GM12891 (cell line): ENCODE results near the gene KLHL25.

Experiments
- DNase-seq: peaks from one replicate; pipeline ENCODE4 v3.0.0; 2011; ENCODE audit warnings: low spot score; ENCODE audit not compliant: insufficient read length
- FAIRE-seq: peaks from 2 replicates; lab custom pipeline; 2011; peaks lifted over from hg19 to GRCh38; lab: Jason Lieb, UNC
- PAX5 ChIP-seq: IDR thresholded peaks from 2 replicates; pipeline ENCODE4 v1.6.1; 2011; ENCODE audit warnings: low read length, moderate library complexity, mild to moderate bottlenecking; ENCODE audit not compliant: insufficient read depth, severe bottlenecking
- POLR2A ChIP-seq: IDR thresholded peaks from 2 replicates; pipeline ENCODE4 v1.6.1; 2011; ENCODE audit warnings: low read depth, low read length, control low read depth
- POLR2AphosphoS5 ChIP-seq: IDR thresholded peaks from 2 replicates; pipeline ENCODE4 v1.6.1; 2011; ENCODE audit warnings: low read depth, low read length, control low read depth
- POU2F2 ChIP-seq: IDR thresholded peaks from 2 replicates; pipeline ENCODE4 v1.6.1; 2011; ENCODE audit warnings: low read depth, mild to moderate bottlenecking, control low read depth, low read length, moderate library complexity
- SPI1 ChIP-seq: IDR thresholded peaks from 2 replicates; pipeline ENCODE4 v1.6.1; 2011; ENCODE audit warnings: low read depth, low read length, control low read depth
- TAF1 ChIP-seq: IDR thresholded peaks from 2 replicates; pipeline ENCODE4 v1.6.1; 2011; ENCODE audit warnings: low read depth, low read length, control low read depth

Gene KLHL25

DNA sequence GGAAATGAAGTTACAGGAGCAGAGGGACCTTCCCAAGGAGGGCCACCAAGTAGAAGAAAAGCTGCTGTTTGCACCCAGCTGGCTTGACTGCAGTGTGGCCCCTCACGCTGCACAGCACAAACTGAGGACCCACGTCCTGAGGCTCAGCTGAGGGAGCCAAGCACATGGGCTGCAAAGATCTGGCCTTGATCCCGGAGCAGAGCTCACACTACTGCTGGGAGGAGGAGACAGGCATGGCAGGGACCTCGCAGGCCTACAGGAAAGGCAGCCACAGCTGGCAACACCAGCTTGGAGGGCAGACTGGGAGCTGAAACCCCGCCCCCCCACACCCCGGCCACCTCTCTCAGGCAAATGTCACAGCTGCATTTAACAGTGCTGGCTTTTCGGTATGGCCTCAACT is 39.7 kb downstream of the KLHL25 start:
- DNase-seq (no peak), FAIRE-seq (no peak)
- TF ChIP-seq SPI1, result no peak
- no peak for TF ChIP-seq PAX5
- no peak for TF ChIP-seq POU2F2
- no peak for TF ChIP-seq TAF1
- TF ChIP-seq POLR2A, result no peak
- no peak for TF ChIP-seq POLR2AphosphoS5

DNA sequence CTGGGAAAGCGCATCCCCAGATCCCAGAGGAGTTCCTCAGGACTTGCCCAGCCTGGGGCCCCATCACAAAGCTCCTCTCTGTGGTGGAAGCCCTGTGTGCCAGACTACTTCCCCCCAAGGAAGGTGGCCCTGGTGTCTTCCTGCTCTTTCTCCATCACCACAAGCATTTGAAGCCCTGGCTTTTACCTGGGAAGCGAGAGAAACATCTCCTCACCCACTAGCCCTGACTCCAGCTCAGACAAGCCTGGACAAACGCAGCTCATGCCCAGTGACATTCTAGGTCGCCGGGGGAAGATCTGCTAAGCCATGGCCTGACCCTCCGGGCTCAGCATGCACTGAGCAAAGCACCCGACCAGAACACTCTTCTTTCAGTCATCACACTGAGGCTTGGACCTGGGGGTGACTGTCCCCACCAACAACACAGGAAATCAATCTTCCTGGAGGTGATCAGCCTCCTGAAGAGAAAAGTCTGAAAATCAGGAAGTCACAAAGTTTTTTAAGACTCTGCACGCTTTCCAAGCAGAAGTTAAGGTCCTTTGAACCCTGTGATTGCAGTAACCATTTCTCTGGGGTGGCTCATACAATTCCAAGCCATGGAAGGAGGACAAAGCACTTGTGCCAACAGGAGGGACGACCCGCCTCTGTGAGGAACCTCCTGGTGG is 40.8 kb downstream of the KLHL25 start:
- FAIRE-seq (no peak), DNase-seq (no peak)
- TF ChIP-seq PAX5 (no peak), POU2F2 (no peak), POLR2A (no peak), SPI1 (no peak), POLR2AphosphoS5 (no peak), TAF1 (no peak)

DNA sequence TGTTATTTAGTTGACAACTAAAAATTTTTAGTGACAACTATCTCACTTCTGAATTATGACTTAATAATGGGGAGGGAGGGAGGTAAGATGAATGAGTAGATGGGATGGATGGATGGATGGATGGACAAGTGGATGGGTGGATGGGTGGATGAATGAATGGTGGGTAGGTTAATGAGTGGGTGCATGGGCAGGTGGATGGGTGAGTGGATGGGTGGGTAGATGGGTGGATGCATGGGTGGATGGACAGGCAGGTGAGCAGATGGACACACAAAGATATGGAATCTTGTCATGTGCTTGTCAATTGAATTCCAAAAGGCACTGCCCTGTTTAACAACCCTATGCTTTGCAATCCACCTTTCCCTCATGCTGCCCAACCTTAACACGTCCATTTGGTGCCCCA is 41.5 kb downstream of the KLHL25 start:
- no peak for DNase-seq
- FAIRE-seq, result no peak
- TF ChIP-seq POU2F2, result no peak
- no peak for TF ChIP-seq PAX5
- TF ChIP-seq SPI1, result no peak
- no peak for TF ChIP-seq TAF1
- no peak for TF ChIP-seq POLR2AphosphoS5
- no peak for TF ChIP-seq POLR2A

DNA sequence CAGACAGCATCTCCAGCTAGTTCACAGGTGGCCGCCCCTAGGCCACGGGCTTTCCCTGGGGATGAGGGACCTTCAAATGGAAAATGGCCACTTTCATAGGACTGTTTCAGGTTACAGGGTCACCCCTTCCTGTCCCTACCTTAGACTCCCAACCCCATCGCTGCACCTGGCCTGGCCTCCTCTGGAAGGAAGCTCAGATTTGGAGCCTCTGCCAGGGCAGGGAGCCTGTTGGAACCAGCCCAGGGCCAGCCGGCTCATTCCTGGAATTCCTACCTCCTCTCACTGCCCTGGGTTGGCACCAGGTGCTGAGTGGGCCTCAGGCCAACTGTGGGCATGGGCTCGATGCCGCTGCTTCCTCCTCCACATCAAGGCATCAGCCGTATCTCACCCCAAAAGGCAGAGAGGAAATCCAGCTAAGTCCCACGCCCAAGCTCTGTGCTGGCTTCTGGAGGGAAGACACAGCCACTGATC is 42.2 kb downstream of the KLHL25 start:
- FAIRE-seq, result no peak
- TF ChIP-seq POLR2A, result no peak
- no peak for TF ChIP-seq POU2F2
- no peak for TF ChIP-seq TAF1
- no peak for TF ChIP-seq PAX5
- no peak for TF ChIP-seq POLR2AphosphoS5
- no peak for DNase-seq

DNA sequence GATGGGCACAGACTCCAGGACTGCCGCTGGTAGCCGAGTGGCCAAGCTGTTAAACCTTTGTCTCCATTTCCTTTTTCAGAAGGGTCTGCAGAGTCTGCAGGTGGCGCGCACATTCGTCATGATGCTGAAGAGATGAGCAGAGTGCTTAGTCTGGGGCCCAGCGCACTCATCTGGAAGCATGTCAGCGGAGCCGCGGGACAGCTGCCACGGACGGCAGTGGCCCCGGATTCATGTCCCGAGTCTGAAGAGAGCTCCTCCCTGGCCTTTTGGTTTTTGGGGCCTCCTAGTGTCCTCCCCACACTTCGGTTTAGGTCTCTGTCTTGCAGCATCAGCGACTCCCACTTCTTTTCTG is 42.6 kb downstream of the KLHL25 start:
- FAIRE-seq (no peak), DNase-seq (no peak)
- TF ChIP-seq POLR2AphosphoS5 (no peak), PAX5 (no peak), TAF1 (no peak), POU2F2 (no peak), SPI1 (no peak), POLR2A (no peak)

DNA sequence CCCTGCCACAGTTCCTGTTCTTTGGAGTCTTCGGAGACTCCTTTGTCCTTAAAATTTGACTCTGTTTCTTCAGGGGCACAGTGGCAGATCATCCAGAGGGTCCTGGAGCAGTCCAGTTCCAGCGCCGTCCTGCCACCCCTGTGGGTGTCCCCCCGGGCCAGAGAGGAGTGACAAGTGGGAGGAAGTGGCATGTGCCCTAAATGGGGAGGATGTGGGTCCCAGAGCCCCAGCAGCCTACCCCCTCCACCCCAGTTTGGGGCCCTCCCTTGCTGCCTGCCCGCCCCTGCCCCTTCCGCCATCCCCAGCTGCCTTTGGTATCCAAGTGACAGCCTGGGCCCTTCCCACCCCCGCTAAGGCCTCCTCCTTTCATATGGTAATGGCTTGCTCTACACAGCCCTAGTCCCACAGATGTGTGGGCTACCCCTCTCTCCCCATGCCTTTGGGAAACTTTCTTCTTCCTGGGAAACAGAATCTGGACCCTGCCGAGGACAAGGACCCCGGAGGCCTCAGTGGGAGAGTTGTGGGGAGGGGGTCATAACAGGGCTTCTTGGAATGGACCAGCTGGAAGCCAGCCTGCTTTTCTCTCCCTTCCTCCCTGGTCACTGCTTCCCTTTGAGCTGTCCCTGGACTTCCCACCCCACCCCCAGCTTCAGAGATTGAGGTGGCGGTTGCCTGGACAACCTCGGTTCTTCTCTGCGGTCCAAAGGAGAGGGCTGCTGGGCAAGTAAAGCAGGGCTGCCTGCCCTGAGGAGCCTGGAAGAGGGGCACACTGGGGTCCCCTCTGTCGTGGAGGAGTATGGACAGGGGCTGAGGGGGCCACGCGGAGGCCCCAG is 43.2 kb downstream of the KLHL25 start:
- DNase-seq (no peak), FAIRE-seq (no peak)
- TF ChIP-seq SPI1 (no peak), POU2F2 (no peak), PAX5 (no peak)

DNA sequence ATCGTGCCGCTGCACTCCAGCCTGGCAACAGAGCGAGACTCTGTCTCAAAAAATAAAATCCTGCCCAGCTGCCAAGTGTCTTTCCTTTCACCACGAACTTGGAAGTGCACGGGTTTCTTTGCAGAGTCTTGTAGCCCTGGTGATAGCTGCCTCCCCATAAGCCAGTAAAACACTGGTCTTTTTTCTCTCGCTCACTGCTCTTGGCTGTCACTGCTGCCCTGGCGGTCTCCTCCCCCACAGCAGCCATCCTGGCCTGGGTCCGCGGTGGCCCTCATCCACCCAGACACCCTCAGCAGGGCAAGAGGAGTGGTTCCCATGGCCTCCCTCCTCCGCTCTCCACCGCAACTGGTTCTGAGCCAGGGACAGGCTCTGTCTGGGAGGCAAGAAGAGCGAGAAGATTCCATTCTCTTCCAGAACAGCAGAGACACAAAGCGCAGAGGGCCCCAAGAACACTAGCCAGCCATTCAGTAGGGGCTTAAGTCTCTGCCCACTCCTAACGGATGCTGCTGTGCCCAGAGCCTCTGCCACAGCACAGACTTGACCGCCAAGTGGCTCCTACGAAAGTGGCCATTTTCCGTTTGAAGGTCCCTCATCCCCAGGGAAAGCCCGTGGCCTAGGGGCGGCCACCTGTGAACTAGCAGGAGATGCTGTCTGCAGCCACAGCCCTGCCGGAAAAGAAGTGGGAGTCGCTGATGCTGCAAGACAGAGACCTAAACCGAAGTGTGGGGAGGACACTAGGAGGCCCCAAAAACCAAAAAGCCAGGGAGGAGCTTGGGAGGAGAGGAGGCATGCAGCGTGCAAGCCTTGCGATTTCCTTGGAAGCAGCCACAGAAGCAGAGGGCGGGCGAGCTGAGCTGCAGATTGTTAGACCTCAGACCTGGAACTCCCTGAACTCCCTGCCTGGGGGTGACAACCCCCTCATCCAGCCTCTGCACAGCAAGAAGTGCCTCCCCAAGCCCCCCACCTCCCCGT is 44.1 kb downstream of the KLHL25 start:
- DNase-seq, result no peak
- TF ChIP-seq POU2F2 (no peak), POLR2AphosphoS5 (no peak), PAX5 (no peak), TAF1 (no peak), POLR2A (no peak), SPI1 (no peak)
- no peak for FAIRE-seq

DNA sequence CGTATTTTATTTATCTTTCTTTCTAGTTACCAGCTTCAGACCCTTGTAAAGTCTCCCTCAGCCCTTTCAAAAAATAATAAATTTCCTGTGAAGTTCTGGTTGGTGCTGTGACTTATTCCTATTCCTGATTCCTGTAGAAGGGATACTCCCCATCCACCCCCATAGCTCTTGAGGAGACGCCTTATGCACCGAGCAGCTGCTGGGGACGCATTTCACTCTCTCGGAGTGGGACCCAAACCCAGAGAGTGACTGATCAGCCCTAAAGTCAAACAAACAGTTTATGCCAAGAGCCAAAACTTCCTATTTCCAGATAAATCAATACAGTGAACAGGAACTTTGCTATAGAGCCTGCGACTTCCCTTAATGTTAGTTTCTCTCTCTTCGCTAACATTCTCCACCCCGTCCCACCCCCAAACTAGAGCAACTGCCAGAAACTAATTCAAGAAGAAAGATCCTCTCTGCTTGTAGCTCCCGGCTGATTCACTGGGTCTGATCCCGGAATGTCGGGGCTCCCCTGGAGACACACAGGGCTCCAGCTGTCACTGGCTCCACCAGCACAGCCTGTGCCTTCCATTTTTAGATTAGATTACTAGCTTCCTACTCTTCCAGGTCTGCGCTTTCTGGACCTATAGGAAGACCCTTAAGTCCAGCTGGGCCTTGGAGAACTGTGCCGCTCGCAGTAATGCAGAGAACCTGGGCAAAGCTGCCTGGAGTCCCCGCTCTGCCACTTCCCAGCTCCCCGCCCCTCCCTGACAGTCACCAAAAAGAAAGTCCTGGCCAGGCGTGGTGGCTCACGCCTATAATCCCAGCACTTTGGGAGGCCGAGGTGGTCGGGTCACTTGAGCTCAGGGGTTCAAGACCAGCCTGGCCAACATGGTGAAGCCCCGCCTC is 45.2 kb downstream of the KLHL25 start:
- DNase-seq (no peak), FAIRE-seq (no peak)
- TF ChIP-seq POU2F2 (no peak), POLR2A (no peak), TAF1 (no peak), POLR2AphosphoS5 (no peak), PAX5 (no peak), SPI1 (no peak)

DNA sequence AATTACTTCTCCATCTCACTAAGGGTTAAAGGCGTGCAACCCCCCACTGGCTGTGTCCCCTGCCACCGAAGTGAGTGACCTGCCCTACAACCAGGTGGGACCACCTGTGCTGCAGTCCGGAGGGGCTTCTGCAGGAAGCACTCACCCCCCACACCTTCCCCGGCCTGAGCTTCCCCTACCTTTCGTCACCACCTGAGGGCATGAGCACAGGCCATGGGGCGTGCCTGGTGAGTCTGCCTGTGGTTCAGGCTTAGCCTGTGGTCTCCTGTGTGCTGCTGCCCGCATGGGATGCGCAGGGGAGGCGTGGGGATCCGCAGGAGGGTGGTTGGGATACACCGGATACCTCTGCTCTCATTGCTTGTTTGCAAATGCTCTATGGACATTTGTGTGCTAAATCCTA is 46.0 kb downstream of the KLHL25 start:
- FAIRE-seq (no peak), DNase-seq (no peak)
- TF ChIP-seq POU2F2 (no peak), POLR2A (no peak), TAF1 (no peak), SPI1 (no peak)
